Pancreas (tissue), 10 donors: ENCODE data around the gene MRPL23. TPM values are rescaled to one million over a fixed set of nuclear protein-coding genes. Genes with fewer than 3 reads are reported as not detected.

Source experiments
- ATAC-seq, 4 donors: fragments of 200-7000 bp; cut with Tn5 transposase; one replicate each; pipeline versions ENCODE4 v1.8.0 to v1.9.1; 2020; ENCODE audit warnings: mild to moderate bottlenecking in 4 of 4, moderate library complexity in 4 of 4
- DNase-seq, 6 donors: peaks; one replicate each; pipeline ENCODE4 v3.0.0-alpha.2; 2020
- FAIRE-seq: peaks from 2 replicates; lab custom pipeline; 2012; peaks lifted over from hg19 to GRCh38; lab: Jason Lieb, UNC
- H3K27ac ChIP-seq, 4 donors: fragments of 200-600 bp; sonication (generic); 1 replicate in 3 of 4; 2 replicates in 1 of 4; pipeline versions ENCODE4 v1.5.0 to v1.8.0; 2020
- H3K27me3 ChIP-seq, 4 donors: fragments of 200-600 bp; one replicate each; pipeline ENCODE4 v1.8.0; 2021
- H3K36me3 ChIP-seq, 3 donors: fragments of 200-600 bp; sonication (generic) in 1 of 3; one replicate each; pipeline versions ENCODE4 v1.5.0 to v1.8.0; 2020 to 2021
- H3K4me1 ChIP-seq, 3 donors: fragments of 200-600 bp; one replicate each; pipeline ENCODE4 v1.8.0; 2021
- H3K4me3 ChIP-seq, 4 donors: fragments of 200-600 bp; sonication (generic) in 2 of 4; one replicate each; pipeline versions ENCODE4 v1.5.0 to v1.8.0; 2020 to 2021
- H3K9me3 ChIP-seq, 4 donors: fragments of 200-600 bp; one replicate each; pipeline ENCODE4 v1.8.0; 2021
- WGBS, 2 donors: extraction: QIAGEN DNeasy Blood & Tissue Kit; methylation state at CpG; one replicate each; pipeline ENCODE4 v1.1.7; 2013; 5-methylcytosine and 5-hydroxymethylcytosine counted together
- intact Hi-C, 3 donors: fragments of 100-400 bp; cut with DNase I; formaldehyde crosslinking; loops; one replicate each; pipeline versions ENCODE4 v1.11.1 to v1.14.2; 2022
- polyA plus RNA-seq, 2 donors: library from polyadenylated mRNA; stranded (reverse); fragments of 200-250 nt; gene quantifications; one replicate each; pipeline ENCODE4 v1.2.3, GENCODE V29; 2013
- total RNA-seq, 6 donors: library from RNA; stranded (reverse); fragmentation: NEBNext Ultra II Directional in 4 of 6; extraction: Animal tissue kit (Norgen Biotek cat#: 25700) in 4 of 6; gene quantifications; one replicate each; pipeline versions ENCODE4 v1.2.1 to v1.2.4, GENCODE V29; 2021 to 2023
- TF ChIP-seq, protein P1 (sequence below), 4 donors: fragments of 200-600 bp; sonication (generic) in 3 of 4; IDR thresholded peaks; one replicate each; pipeline versions ENCODE4 v1.5.0 to v1.8.0; 2021; ENCODE audit warnings: antibody characterized with exemption in 4 of 4
- donor health status: healthy with polysubstance abuse.
- donor health status: DM: no; HTN: no; CAD: no; lungs with moderate emphysema.
- donor health status: DM: no; HTN: no; CAD: no.
- donor health status: control.
- donor health status: control.
- donor health status: Bipolar disorder and iron deficiency.
- donor health status: DM: yes; HTN: yes; CAD: no.
- donor health status: DM: no; HTN: no; CAD: no.
- donor health status: DM: no; HTN: no; CAD: no.
- donor health status: DM: yes; HTN: yes; CAD: no.

The MRPL23 gene
- total and polyA plus RNA-seq, 8 donors = 16.7 to 92.1 (median 38.0) TPM

DNA sequence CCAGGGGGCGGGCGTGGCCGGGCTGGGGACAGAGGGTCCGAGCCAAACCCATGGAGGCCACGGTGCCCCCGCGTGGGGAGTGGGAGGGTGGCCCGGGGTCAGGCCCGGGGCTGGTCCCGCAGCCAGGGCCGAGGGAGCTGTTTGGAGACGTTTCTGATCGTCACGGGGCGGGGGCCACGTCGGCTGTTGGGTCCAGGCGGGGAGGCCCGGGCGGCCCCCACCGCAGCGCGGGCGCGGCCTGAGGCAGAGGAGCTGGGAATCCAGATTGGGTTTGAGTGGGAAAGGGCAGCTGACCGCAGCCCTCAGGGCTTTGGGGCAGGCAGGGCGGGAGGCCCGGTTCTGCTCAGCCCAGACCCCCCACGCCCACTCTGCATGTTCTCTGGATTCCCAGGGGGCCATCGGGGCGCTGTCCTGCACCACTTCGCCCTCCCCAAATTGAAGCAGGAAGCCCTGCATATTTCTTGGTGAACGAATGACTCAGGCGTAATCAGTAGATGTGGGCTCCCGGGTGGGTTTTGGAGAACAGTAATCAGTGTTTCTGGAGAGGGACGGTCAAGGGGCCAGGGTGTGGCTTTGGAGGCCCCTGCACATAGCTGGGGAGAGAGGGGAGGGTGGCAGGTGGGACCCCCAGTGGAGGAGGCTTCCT, 583 bp downstream of the MRPL23 start:
- intact Hi-C loops = loop anchor here in 2 of 3 donors (10.0 kb wide), 1 partner anchor 53 kb away; the partner anchor contains the start of gene PRR33 (in 2 of the 2)
- Histone ChIP-seq H3K27ac (no peak overlapping the region), H3K27me3 (no peaks in the 10 kb centered on the region), H3K4me3 (no peak overlapping the region), H3K36me3 (no peaks in the 10 kb centered on the region), H3K9me3 (no peaks in the 10 kb centered on the region), H3K4me1 (no peaks in the 10 kb centered on the region)
- DNase-seq (no peak), FAIRE-seq (no peak), ATAC-seq (peak; percentile 43 to 53 (median 50))
- WGBS, 2 donors = no CpG with 5 or more reads among the region's 36 CpGs
- TF ChIP-seq, protein P1, sequence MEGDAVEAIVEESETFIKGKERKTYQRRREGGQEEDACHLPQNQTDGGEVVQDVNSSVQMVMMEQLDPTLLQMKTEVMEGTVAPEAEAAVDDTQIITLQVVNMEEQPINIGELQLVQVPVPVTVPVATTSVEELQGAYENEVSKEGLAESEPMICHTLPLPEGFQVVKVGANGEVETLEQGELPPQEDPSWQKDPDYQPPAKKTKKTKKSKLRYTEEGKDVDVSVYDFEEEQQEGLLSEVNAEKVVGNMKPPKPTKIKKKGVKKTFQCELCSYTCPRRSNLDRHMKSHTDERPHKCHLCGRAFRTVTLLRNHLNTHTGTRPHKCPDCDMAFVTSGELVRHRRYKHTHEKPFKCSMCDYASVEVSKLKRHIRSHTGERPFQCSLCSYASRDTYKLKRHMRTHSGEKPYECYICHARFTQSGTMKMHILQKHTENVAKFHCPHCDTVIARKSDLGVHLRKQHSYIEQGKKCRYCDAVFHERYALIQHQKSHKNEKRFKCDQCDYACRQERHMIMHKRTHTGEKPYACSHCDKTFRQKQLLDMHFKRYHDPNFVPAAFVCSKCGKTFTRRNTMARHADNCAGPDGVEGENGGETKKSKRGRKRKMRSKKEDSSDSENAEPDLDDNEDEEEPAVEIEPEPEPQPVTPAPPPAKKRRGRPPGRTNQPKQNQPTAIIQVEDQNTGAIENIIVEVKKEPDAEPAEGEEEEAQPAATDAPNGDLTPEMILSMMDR (IDR thresholded peaks at IDR 0.05) = no peak

DNA sequence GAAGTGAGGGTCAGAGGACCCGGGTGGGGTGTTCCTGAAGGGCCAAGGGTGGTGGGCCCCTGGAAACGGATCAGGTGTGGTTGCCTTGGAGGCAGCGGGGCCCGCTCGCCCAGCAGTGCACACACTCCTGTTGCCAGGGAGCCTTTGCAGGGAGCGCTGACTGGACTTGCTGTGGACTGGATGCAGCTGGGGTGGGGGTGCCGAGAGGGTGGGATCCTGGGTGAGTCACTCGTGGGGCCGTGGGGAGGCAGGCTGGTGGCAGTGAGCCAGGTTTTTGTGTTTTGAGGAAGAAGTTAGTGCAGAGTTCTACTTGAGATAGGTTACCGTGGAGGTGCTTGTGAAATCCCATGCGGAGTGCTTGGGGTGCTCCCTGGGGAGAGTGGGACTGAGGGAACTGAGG, 1.3 kb downstream of the MRPL23 start:
- TF ChIP-seq, protein P1 (IDR thresholded peaks at IDR 0.05) = no peak
- no peak for FAIRE-seq
- Histone ChIP-seq H3K36me3 (no peaks in the 10 kb centered on the region), H3K4me1 (no peaks in the 10 kb centered on the region), H3K27ac (no peak overlapping the region), H3K4me3 (no peak overlapping the region), H3K27me3 (no peaks in the 10 kb centered on the region), H3K9me3 (no peaks in the 10 kb centered on the region)
- ATAC-seq = peak in 3 of 4 donors; percentile 30 to 37 (median 35)
- intact Hi-C loops = loop anchor here in 2 of 3 donors (10.0 kb wide), 1 partner anchor 54 kb away; the partner anchor contains the start of gene PRR33 (in 2 of the 2)
- DNase-seq = no peak
- WGBS, 2 donors = no CpG with 5 or more reads among the region's 11 CpGs

DNA sequence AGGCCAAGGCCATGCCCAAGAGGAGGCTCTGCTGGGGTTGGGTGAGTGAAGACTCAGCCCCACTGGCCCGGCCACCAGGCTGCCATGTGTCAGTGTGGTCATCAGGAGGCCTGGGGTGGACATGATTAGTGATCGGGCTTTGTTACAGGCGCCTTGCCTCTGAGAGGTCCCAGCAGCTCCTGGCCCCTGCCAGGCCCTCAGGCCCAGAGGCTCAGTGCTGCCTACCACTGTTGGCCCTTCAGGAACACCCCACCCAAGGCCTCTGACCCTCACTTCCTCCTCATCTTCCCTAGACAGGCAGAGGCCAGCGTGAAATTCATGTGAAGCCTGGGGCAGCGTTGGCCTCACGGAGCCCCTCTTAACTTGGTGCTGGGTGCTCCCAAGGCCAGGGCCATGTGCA, 2.2 kb downstream of the MRPL23 start:
- no CpG with 5 or more reads among the region's 6 CpGs for WGBS, 2 donors
- ATAC-seq (no peak), DNase-seq (peak in 1 of 6 donors; percentile 28), FAIRE-seq (no peak)
- TF ChIP-seq, protein P1 (IDR thresholded peaks at IDR 0.05) = no peak
- Histone ChIP-seq H3K27me3 (no peaks in the 10 kb centered on the region), H3K27ac (no peak overlapping the region), H3K4me1 (no peaks in the 10 kb centered on the region), H3K36me3 (no peaks in the 10 kb centered on the region), H3K9me3 (no peaks in the 10 kb centered on the region), H3K4me3 (no peak overlapping the region)
- intact Hi-C loops = loop anchor here in 2 of 3 donors (10.0 kb wide), 1 partner anchor 55 kb away; the partner anchor contains the start of gene PRR33 (in 2 of the 2)

DNA sequence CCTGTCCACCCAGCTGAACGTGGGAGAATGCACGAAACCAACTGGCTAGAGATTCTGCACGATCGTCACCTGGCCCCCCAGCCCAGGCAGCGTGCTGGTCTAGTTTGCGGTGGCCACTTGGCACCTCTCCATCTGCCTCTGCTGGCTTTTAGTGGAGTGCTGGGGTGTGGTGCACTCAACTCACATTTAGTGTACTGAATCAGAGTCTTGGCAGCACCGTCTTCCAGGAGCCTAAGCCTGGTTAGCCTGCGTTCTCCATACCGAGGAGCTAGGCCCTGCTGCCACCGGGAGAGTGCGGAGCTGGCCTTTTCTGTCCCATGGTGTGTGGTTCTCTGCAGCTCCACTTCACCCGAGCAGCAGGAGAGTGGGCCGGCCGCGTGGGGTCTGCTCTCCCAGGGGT, 2.8 kb downstream of the MRPL23 start:
- intact Hi-C loops = loop anchor here in 2 of 3 donors (10.0 kb wide), 1 partner anchor 55 kb away; the partner anchor contains the start of gene PRR33 (in 2 of the 2)
- no peak for ATAC-seq
- Histone ChIP-seq H3K4me3 (no peak overlapping the region), H3K27ac (no peak overlapping the region), H3K9me3 (no peaks in the 10 kb centered on the region), H3K36me3 (no peaks in the 10 kb centered on the region), H3K4me1 (no peaks in the 10 kb centered on the region), H3K27me3 (no peaks in the 10 kb centered on the region)
- no peak for FAIRE-seq
- DNase-seq = no peak
- TF ChIP-seq, protein P1 (IDR thresholded peaks at IDR 0.05) = no peak
- WGBS, 2 donors = no CpG with 5 or more reads among the region's 15 CpGs
